ENCODE measurements around the gene HMX3. TPM values are rescaled to one million over a fixed set of nuclear protein-coding genes. Genes with fewer than 3 reads are reported as not detected.
A peak's percentile ranks its signal among the peaks of the same experiment; 100 is the strongest.

HMX3 gene
- total RNA-seq, 1 experiment from 2014 or later, result not detected

DNA sequence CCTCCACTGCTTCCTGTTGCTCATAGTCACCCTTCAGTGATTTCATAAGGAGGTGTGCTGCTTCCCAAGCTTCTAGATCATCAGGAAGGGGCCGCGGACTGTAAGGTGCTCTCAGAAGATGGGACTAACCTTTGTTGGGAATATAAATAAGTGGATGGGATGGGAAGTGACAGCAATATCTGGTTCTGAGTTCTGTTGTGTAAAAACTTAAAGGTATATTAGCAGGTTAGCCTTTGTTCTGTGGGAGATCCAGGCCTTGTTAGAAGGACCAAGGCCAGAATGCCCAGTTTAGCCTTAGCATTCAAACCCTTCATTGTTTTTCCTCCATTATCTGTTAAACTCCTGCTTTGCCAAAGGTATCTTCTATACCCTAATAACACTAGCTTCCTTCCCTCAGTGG lies 30.8 kb downstream of the HMX3 start:
- H3K4me1 ChIP-seq (ENCODE audit: insufficient read depth, low read length), result no peaks in the 10 kb centered on the region
- no peaks in the 10 kb centered on the region for H3K23me2 ChIP-seq (ENCODE audit: insufficient read length, low read depth, low read length, poor library complexity, severe bottlenecking)
- Mint-ChIP-seq H3K27ac (peak overlapping the region in 2 of 3 experiments; percentile 17 to 48; a peak in 2 of 7 replicates), H3K4me3 (no peak overlapping the region), H3K27me3 (ENCODE audit: low read depth) (no peaks in the 10 kb centered on the region), H3K4me1 (no peaks in the 10 kb centered on the region), H3K9me3 (no peaks in the 10 kb centered on the region), H3K36me3 (ENCODE audit: insufficient read depth in 1 of 3, low read depth in 3 of 3) (peaks cover 37 to 68% (median 63%) of the 10 kb centered on the region in 3 experiments)
- H2AK5ac ChIP-seq (ENCODE audit: insufficient read length, low read length), result no peak overlapping the region
- no peak overlapping the region for H3K9ac ChIP-seq (ENCODE audit: extremely low read depth, insufficient read length, low read length)
- H4K5ac ChIP-seq (ENCODE audit: insufficient read length, low read depth, low read length), result no peak overlapping the region
- no peak overlapping the region for H3K4ac ChIP-seq (ENCODE audit: low read depth, low read length)
- H3K56ac ChIP-seq (ENCODE audit: insufficient read length, low read depth, low read length), result no peak overlapping the region
- H2AFZ ChIP-seq (ENCODE audit: low read length), result no peak overlapping the region
- no peak overlapping the region for H2BK12ac ChIP-seq (ENCODE audit: insufficient read length, low read depth, low read length)
- no peak overlapping the region for H2BK5ac ChIP-seq (ENCODE audit: insufficient read length, low read length)
- WGBS (ENCODE audit: extremely low coverage, insufficient read length, low lambda C conversion rate), result no CpG with 5 or more reads among the region's 2 CpGs
- no peak overlapping the region for H3T11ph ChIP-seq (ENCODE audit: low read length)
- peaks cover 3% of the 10 kb centered on the region; the same call in 1 of the 2 replicates for H3K79me2 ChIP-seq (ENCODE audit: insufficient read depth, low read length)
- no peak overlapping the region for H3K18ac ChIP-seq (ENCODE audit: insufficient read length, low read depth, low read length)
- H3K27me3 ChIP-seq (ENCODE audit: insufficient read depth, low read length), result no peaks in the 10 kb centered on the region
- H3K27ac ChIP-seq (ENCODE audit: insufficient read length, low read depth, low read length), result no peak overlapping the region
- H3K23ac ChIP-seq (ENCODE audit: insufficient read length, low read depth, low read length), result no peak overlapping the region
- TF ChIP-seq, protein P1, sequence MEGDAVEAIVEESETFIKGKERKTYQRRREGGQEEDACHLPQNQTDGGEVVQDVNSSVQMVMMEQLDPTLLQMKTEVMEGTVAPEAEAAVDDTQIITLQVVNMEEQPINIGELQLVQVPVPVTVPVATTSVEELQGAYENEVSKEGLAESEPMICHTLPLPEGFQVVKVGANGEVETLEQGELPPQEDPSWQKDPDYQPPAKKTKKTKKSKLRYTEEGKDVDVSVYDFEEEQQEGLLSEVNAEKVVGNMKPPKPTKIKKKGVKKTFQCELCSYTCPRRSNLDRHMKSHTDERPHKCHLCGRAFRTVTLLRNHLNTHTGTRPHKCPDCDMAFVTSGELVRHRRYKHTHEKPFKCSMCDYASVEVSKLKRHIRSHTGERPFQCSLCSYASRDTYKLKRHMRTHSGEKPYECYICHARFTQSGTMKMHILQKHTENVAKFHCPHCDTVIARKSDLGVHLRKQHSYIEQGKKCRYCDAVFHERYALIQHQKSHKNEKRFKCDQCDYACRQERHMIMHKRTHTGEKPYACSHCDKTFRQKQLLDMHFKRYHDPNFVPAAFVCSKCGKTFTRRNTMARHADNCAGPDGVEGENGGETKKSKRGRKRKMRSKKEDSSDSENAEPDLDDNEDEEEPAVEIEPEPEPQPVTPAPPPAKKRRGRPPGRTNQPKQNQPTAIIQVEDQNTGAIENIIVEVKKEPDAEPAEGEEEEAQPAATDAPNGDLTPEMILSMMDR (conservative IDR thresholded peaks at IDR 0.05), result no peak
- no peak overlapping the region for H3K4me2 ChIP-seq (ENCODE audit: insufficient read depth, insufficient read length, low read length)
- no peak overlapping the region for H4K8ac ChIP-seq (replicated peaks; ENCODE audit: insufficient read length, low read depth, low read length)
- H2BK120ac ChIP-seq (ENCODE audit: low read depth, low read length, poor library complexity, severe bottlenecking), result no peak overlapping the region
- no peak for DNase-seq
- no peak overlapping the region for H2BK20ac ChIP-seq (ENCODE audit: low read depth, low read length, poor library complexity, severe bottlenecking)
- no peak overlapping the region for H3K14ac ChIP-seq (ENCODE audit: insufficient read depth, low read length)
- no peaks in the 10 kb centered on the region for H4K20me1 ChIP-seq (ENCODE audit: control insufficient read depth, insufficient read depth, insufficient read length)
- H4K91ac ChIP-seq (ENCODE audit: insufficient read length, low read depth, low read length), result no peak overlapping the region
- H3K9me3 ChIP-seq (ENCODE audit: control insufficient read depth, low read depth, low read length), result no peaks in the 10 kb centered on the region
- H2BK15ac ChIP-seq (ENCODE audit: low read depth, low read length), result no peak overlapping the region
- H3K79me1 ChIP-seq (ENCODE audit: insufficient read depth, low read depth, low read length, poor library complexity, severe bottlenecking), result peaks cover 7% of the 10 kb centered on the region
